HCT116 (cell line): ENCODE results near the gene SLC1A1. TPM values are rescaled to one million over a fixed set of nuclear protein-coding genes. Genes with fewer than 3 reads are reported as not detected.

Experiments
- ATAC-seq: fragments of 200-7000 bp; cut with Tn5 transposase; 2 replicates; pipeline ENCODE4 v1.9.1; 2020; ENCODE audit warnings: mild to moderate bottlenecking, moderate library complexity
- BruUV-seq: library from RNA; stranded (reverse); fragments of 400-500 nt; replicated peaks from 2 replicates; lab custom pipeline; 2021; lab: Mats Ljungman, UMichigan
- CTCF ChIA-PET: fragments of 300-600 bp; sonication (Branson Sonifier 250); formaldehyde crosslinking; loops from one replicate; lab custom pipeline; 2021; ENCODE audit warnings: antibody characterized with exemption; lab: Charles Lee
- POLR2A ChIA-PET: fragments of 300-600, 350-600 bp; sonication (Branson Sonifier 250); formaldehyde crosslinking; loops from one replicate; lab custom pipeline; 2021; ENCODE audit warnings: antibody characterized with exemption; lab: Charles Lee
- RAD21 ChIA-PET, 2 experiments: fragments of 300-600 bp; sonication (Branson Sonifier 250); formaldehyde crosslinking; loops; one replicate each; lab custom pipeline; 2023; ENCODE audit warnings: low total read pairs in 2 of 2; ENCODE audit not compliant: uncharacterized antibody in 2 of 2, unreplicated experiment in 2 of 2, low non-redundant PET in 1 of 2; lab: Charles Lee
- DNase-seq: peaks from one replicate; pipeline ENCODE4 v3.0.0-alpha.2; 2010; ENCODE audit warnings: low read depth, low spot score
- H2AFZ ChIP-seq: fragments of 200-600 bp; shearing (Covaris generic), sonication (generic); 2 replicates; pipeline ENCODE4 v1.6.1; 2017; ENCODE audit warnings: low read depth, mixed run types, mixed read lengths, antibody characterized with exemption, low read length; ENCODE audit not compliant: poor library complexity, severe bottlenecking
- H3K27ac ChIP-seq: 2 replicates; pipeline ENCODE4 v1.5.1; 2012; ENCODE audit warnings: low read depth, low read length
- H3K27me3 ChIP-seq: fragments of 200-600 bp; sonication (generic); 2 replicates; pipeline ENCODE4 v1.6.1; 2016; ENCODE audit warnings: mixed run types, low read length, mixed read lengths; ENCODE audit not compliant: insufficient read depth
- H3K36me3 ChIP-seq, 2 experiments: fragments of 200-500 bp in 1 of 2; fragments of 200-600 bp in 1 of 2; sonication (Bioruptor generic) in 1 of 2; sonication (generic) in 1 of 2; 2 replicates each; pipeline versions ENCODE4 v1.5.1 to v1.6.1; 2014 to 2016; ENCODE audit warnings: low read length in 2 of 2, inconsistent platforms in 1 of 2, mixed read lengths in 1 of 2, mixed run types in 1 of 2; ENCODE audit not compliant: insufficient read depth in 2 of 2, control insufficient read depth in 1 of 2
- H3K4me1 ChIP-seq, 2 experiments: fragments of 200-600 bp in 1 of 2; sonication (generic) in 1 of 2; 2 replicates each; pipeline versions ENCODE4 v1.5.1 to v1.6.1; 2012 to 2017; ENCODE audit warnings: low read length in 2 of 2, inconsistent platforms in 1 of 2, mild to moderate bottlenecking in 1 of 2, mixed read lengths in 1 of 2, mixed run types in 1 of 2, moderate library complexity in 1 of 2; ENCODE audit not compliant: insufficient read depth in 2 of 2, control insufficient read depth in 1 of 2
- H3K4me2 ChIP-seq: fragments of 200-600 bp; sonication (generic); 2 replicates; pipeline ENCODE4 v1.6.1; 2017; ENCODE audit warnings: mixed run types, low read length, mixed read lengths
- H3K4me3 ChIP-seq, 2 experiments: fragments of 200-600 bp in 1 of 2; sonication (generic) in 1 of 2; replicated peaks in 1 of 2; 2 replicates each; pipeline ENCODE4 v1.5.1; 2011 to 2016; ENCODE audit warnings: low read length in 2 of 2, control low read depth in 1 of 2, low read depth in 1 of 2, mild to moderate bottlenecking in 1 of 2, mixed read lengths in 1 of 2, mixed run types in 1 of 2
- H3K79me2 ChIP-seq: fragments of 200-600 bp; sonication (generic); 2 replicates; pipeline ENCODE4 v1.6.1; 2017; ENCODE audit warnings: mild to moderate bottlenecking, mixed run types, low read length, moderate library complexity, mixed read lengths; ENCODE audit not compliant: insufficient read depth
- H3K9ac ChIP-seq: fragments of 200-600 bp; sonication (generic); 2 replicates; pipeline ENCODE4 v1.6.1; 2016; ENCODE audit warnings: low read length, mixed read lengths
- H3K9me2 ChIP-seq: fragments of 200-600 bp; sonication (generic), shearing (Covaris generic); 2 replicates; pipeline ENCODE4 v1.6.1; 2017; ENCODE audit warnings: mixed run types, mild to moderate bottlenecking, moderate library complexity; ENCODE audit not compliant: insufficient read depth
- H3K9me3 ChIP-seq, 2 experiments: fragments of 200-500 bp in 1 of 2; fragments of 200-600 bp in 1 of 2; sonication (Bioruptor generic) in 1 of 2; sonication (generic) in 1 of 2; 2 replicates each; pipeline ENCODE4 v1.6.1; 2014 to 2017; ENCODE audit warnings: low read length in 2 of 2, mixed read lengths in 2 of 2, inconsistent platforms in 1 of 2, low read depth in 1 of 2, mild to moderate bottlenecking in 1 of 2, mixed run types in 1 of 2, moderate library complexity in 1 of 2; ENCODE audit not compliant: control insufficient read depth in 1 of 2, insufficient read depth in 1 of 2
- H4K20me1 ChIP-seq: fragments of 200-600 bp; sonication (generic), shearing (Covaris generic); 2 replicates; pipeline ENCODE4 v1.6.1; 2017; ENCODE audit warnings: mixed run types, mild to moderate bottlenecking, moderate library complexity; ENCODE audit not compliant: insufficient read depth
- ATF3 ChIP-seq: IDR thresholded peaks from 2 replicates; pipeline ENCODE4 v1.6.1; 2012
- CBX3 ChIP-seq: IDR thresholded peaks from 2 replicates; pipeline ENCODE4 v1.6.1; 2012; ENCODE audit warnings: low read depth
- CEBPB ChIP-seq: IDR thresholded peaks from 2 replicates; pipeline ENCODE4 v1.6.1; 2012; ENCODE audit warnings: low read depth
- CTCF ChIP-seq, 3 experiments: fragments of 200-600 bp in 1 of 3; sonication (generic) in 1 of 3; IDR thresholded peaks in 2 of 3; conservative IDR thresholded peaks in 1 of 3; 2 replicates each; pipeline ENCODE4 v1.5.1; 2012 to 2017; ENCODE audit warnings: low read depth in 2 of 3, low read length in 2 of 3, antibody characterized with exemption in 1 of 3, borderline replicate concordance in 1 of 3, control low read depth in 1 of 3, mild to moderate bottlenecking in 1 of 3, mixed read lengths in 1 of 3, mixed run types in 1 of 3, moderate library complexity in 1 of 3; ENCODE audit not compliant: insufficient read depth in 1 of 3
- ELF1 ChIP-seq: IDR thresholded peaks from 2 replicates; pipeline ENCODE4 v1.6.1; 2012; ENCODE audit warnings: low read depth, borderline replicate concordance
- EZH2 ChIP-seq: fragments of 200-600 bp; sonication (generic); IDR thresholded peaks from 2 replicates; pipeline ENCODE4 v1.6.1; 2017; ENCODE audit warnings: antibody characterized with exemption, mixed run types
- EZH2phosphoT487 ChIP-seq: fragments of 200-600 bp; IDR thresholded peaks from 2 replicates; pipeline ENCODE4 v1.6.1; 2018; ENCODE audit warnings: antibody characterized with exemption, borderline replicate concordance
- FOSL1 ChIP-seq: IDR thresholded peaks from 2 replicates; pipeline ENCODE4 v1.6.1; 2012; ENCODE audit warnings: low read depth
- MAX ChIP-seq: IDR thresholded peaks from 2 replicates; pipeline ENCODE4 v1.6.1; 2012
- POLR2A ChIP-seq: IDR thresholded peaks from 2 replicates; pipeline ENCODE4 v1.7.0; 2011; ENCODE audit warnings: borderline replicate concordance; ENCODE audit not compliant: insufficient read depth, insufficient read length; ENCODE audit errors: extremely low read depth
- POLR2AphosphoS5 ChIP-seq: IDR thresholded peaks from 2 replicates; pipeline ENCODE4 v1.6.1; 2011; ENCODE audit warnings: mild to moderate bottlenecking, low read depth, low read length, moderate library complexity
- SP1 ChIP-seq: IDR thresholded peaks from 2 replicates; pipeline ENCODE4 v1.6.1; 2012; ENCODE audit warnings: low read depth
- SRF ChIP-seq: IDR thresholded peaks from 2 replicates; pipeline ENCODE4 v1.6.1; 2012; ENCODE audit warnings: low read depth
- TCF7L2 ChIP-seq: IDR thresholded peaks from 2 replicates; pipeline ENCODE4 v1.7.0; 2011; ENCODE audit warnings: borderline replicate concordance, inconsistent platforms; ENCODE audit not compliant: insufficient read depth, insufficient read length; ENCODE audit errors: extremely low read depth
- YY1 ChIP-seq: IDR thresholded peaks from 2 replicates; pipeline ENCODE4 v1.6.1; 2011; ENCODE audit warnings: low read length, low read depth, moderate library complexity, mild to moderate bottlenecking; ENCODE audit not compliant: insufficient replicate concordance; ENCODE audit errors: extremely low read depth
- ZBTB33 ChIP-seq: IDR thresholded peaks from 2 replicates; pipeline ENCODE4 v1.6.1; 2011; ENCODE audit warnings: mild to moderate bottlenecking, low read length, moderate library complexity; ENCODE audit not compliant: insufficient replicate concordance; ENCODE audit errors: extremely low read depth
- ZFX ChIP-seq: fragments of 450-650 bp; IDR thresholded peaks from 2 replicates; pipeline ENCODE4 v1.6.1; 2017
- ZNF274 ChIP-seq: fragments of 200-500 bp; sonication (Bioruptor generic); IDR thresholded peaks from 2 replicates; pipeline ENCODE4 v1.6.1; 2014; ENCODE audit warnings: mild to moderate bottlenecking, low read depth, low read length, inconsistent platforms
- intact Hi-C: fragments of 100-400 bp; cut with micrococcal nuclease; formaldehyde crosslinking; loops from 2 replicates; pipeline ENCODE4 v1.10.0; 2022
- total RNA-seq: library from RNA; stranded (reverse); gene quantifications from one replicate; pipeline ENCODE4 v1.2.1, GENCODE V29; 2021; ENCODE audit not compliant: unreplicated experiment

Gene SLC1A1
- total RNA-seq, 1 experiment from 2014 or later = 6.8 TPM

- no peak for TF ChIP-seq SP1
- TF ChIP-seq ATF3 = no peak
- no peak for TF ChIP-seq ZBTB33
- no peak for TF ChIP-seq TCF7L2
Measured at GRCh38 chr9:4567601-4568000, 77.3 kb downstream of the SLC1A1 start (continued).

GRCh38 chr9:4569101-4569500 is 78.8 kb downstream of the SLC1A1 start:
- Histone ChIP-seq H3K4me1 (no peaks in the 10 kb centered on the region), H3K9me3 (no peaks in the 10 kb centered on the region)
- no peak for TF ChIP-seq POLR2AphosphoS5
- TF ChIP-seq ELF1 = no peak
- no peak for TF ChIP-seq CBX3
- TF ChIP-seq POLR2A = no peak
- TF ChIP-seq EZH2 = no peak
- no peak for TF ChIP-seq TCF7L2
- TF ChIP-seq MAX = no peak
- no peak for TF ChIP-seq ZBTB33
- TF ChIP-seq ZNF274 = no peak
- no peak for TF ChIP-seq SRF
- no peak for TF ChIP-seq FOSL1
- no peak for TF ChIP-seq CTCF (IDR thresholded peaks at IDR 0.05 in 2 of 3, conservative IDR thresholded peaks at IDR 0.05 in 1 of 3; ENCODE audit: borderline replicate concordance in 1 of 3, insufficient read depth in 1 of 3, low read depth in 2 of 3, low read length in 2 of 3)
- no peak for TF ChIP-seq YY1
- no peak for TF ChIP-seq EZH2phosphoT487
- TF ChIP-seq CEBPB = no peak
- TF ChIP-seq ZFX = no peak
- TF ChIP-seq, all 23 proteins: peak for 0
- ATAC-seq = no peak
- Histone ChIP-seq H3K27ac (no peak overlapping the region), H3K4me2 (no peak overlapping the region), H3K9me2 (no peaks in the 10 kb centered on the region), H4K20me1 (no peaks in the 10 kb centered on the region), H2AFZ (no peak overlapping the region), H3K36me3 (no peaks in the 10 kb centered on the region), H3K4me3 (no peak overlapping the region), H3K27me3 (no peaks in the 10 kb centered on the region), H3K9ac (no peak overlapping the region), H3K79me2 (no peaks in the 10 kb centered on the region)
- no peak for DNase-seq
- RAD21 ChIA-PET = no interaction called here
- CTCF ChIA-PET = no interaction called here
- no TSS peak for BruUV-seq
- POLR2A ChIA-PET = no interaction called here
- intact Hi-C loops = no loop called here
